Measurements from ENCODE around the gene PPIF.

PPIF gene

DNA sequence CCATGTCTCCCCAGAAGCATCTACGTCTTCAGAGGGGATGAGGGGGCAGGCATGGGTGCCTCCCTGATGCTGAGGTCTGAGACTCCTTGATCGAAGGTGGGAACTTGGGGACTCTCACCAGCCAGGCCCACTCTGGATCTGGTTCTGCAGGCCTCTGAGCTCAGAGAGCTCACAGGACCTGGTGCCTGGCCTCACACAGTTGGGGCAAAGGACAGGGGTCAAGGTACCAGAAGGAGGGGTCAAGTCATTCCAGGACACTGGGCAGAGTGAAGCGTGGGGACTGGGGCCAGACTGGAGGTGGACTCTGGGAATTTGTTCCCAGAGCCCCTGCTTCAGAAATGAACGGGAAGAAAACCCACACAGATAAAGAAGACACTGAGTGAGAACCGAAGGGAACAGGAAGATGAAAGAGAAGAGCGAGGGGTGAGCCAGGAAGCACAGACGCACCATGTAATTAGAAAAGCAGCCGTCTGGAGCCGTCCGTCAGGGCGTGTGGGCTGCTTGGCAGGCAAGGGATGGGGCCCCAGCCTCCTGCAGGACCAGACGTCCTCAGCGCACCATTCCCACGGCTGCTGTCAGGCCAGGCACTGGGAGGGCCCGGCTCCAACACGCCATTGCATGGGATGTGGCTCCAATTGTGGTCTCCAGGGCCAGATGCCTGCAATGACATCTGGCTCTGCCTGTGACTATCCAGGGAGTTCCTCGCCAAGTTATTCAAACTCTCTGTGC is 50.5 kb downstream of the PPIF start:
- H3K4me3 ChIP-seq (ENCODE audit: extremely low read depth, insufficient read depth, low read length, poor library complexity, severe bottlenecking): no peak overlapping the region
- WGBS, 2 experiments (ENCODE audit: insufficient coverage in 2 of 2): 70 to 78% methylated on average over 16 of the region's 17 CpGs
- H3K27ac ChIP-seq (ENCODE audit: low read depth, low read length, severe bottlenecking): peak overlapping the region; percentile 100
- H3K36me3 ChIP-seq (ENCODE audit: control insufficient read depth, insufficient read depth, low read length): peaks cover 29% of the 10 kb centered on the region
- H3K9me3 ChIP-seq (ENCODE audit: control insufficient read depth, low read length): no peaks in the 10 kb centered on the region
- peaks cover 54% of the 10 kb centered on the region for H3K4me1 ChIP-seq (ENCODE audit: control insufficient read depth, insufficient read depth, low read length, poor library complexity, severe bottlenecking)

DNA sequence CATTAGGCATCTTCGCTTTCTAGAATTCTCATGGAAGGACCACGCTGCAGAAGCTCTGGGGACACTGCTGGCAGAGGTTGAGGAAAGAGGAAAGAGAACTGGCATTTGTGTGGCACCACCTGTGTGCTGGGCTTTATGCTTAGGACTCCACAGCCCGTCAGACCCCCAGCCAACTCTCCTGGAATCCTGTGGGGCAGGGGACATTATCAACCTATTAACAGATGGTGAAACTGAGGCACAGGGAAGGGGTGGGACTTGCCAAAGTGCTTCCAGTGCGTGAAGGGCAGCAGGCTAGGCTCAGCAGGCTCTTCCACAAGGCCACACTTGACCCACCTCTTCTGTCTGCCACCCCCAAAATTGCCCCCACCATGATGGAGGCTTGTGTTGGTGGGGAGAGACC is 51.4 kb downstream of the PPIF start:
- Histone ChIP-seq H3K4me1 (ENCODE audit: control insufficient read depth, insufficient read depth, low read length, poor library complexity, severe bottlenecking) (peaks cover 63% of the 10 kb centered on the region), H3K4me3 (ENCODE audit: extremely low read depth, insufficient read depth, low read length, poor library complexity, severe bottlenecking) (no peak overlapping the region), H3K9me3 (ENCODE audit: control insufficient read depth, low read length) (no peaks in the 10 kb centered on the region), H3K36me3 (ENCODE audit: control insufficient read depth, insufficient read depth, low read length) (peaks cover 20% of the 10 kb centered on the region), H3K27ac (ENCODE audit: low read depth, low read length, severe bottlenecking) (peak overlapping the region; percentile 100)
- WGBS, 2 experiments (ENCODE audit: insufficient coverage in 2 of 2): 91 to 96% methylated on average over 2 to 3 of the region's 4 CpGs

DNA sequence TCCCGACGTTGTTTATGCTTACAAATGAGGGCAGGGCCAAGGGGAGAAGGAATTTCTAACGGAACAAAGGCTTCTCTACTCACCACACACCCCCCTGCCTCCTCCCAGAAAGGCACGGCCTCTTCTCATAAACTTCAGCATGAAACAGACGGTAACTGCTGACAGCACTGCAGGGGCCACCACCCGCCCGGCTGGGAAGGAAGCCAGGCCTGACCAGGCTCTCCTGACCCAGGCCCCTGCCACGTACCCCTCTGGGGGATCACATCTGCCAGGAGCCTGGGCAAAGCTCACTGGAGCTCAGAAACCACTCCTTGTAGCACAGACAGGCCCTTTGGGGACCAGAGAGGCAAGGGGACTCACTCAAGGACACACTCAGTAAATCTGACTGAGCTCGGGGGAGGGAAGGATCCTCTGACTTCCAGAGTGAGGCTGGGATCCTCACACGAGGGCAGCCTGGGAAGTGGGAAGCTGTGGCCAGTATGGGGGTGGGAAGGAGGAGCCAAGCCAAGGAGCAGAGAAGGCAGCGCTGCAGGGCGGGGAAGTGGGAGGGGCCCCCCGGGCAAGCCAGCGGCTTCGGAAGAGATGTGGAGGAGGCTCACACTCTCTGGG is 52.1 kb downstream of the PPIF start:
- Histone ChIP-seq H3K4me1 (ENCODE audit: control insufficient read depth, insufficient read depth, low read length, poor library complexity, severe bottlenecking) (peaks cover 70% of the 10 kb centered on the region), H3K27ac (ENCODE audit: low read depth, low read length, severe bottlenecking) (peak overlapping the region; percentile 100), H3K4me3 (ENCODE audit: extremely low read depth, insufficient read depth, low read length, poor library complexity, severe bottlenecking) (no peak overlapping the region), H3K36me3 (ENCODE audit: control insufficient read depth, insufficient read depth, low read length) (peaks cover 13% of the 10 kb centered on the region), H3K9me3 (ENCODE audit: control insufficient read depth, low read length) (no peaks in the 10 kb centered on the region)
- 4 to 15% methylated on average over 11 of the region's 15 CpGs for WGBS, 2 experiments (ENCODE audit: insufficient coverage in 2 of 2)

DNA sequence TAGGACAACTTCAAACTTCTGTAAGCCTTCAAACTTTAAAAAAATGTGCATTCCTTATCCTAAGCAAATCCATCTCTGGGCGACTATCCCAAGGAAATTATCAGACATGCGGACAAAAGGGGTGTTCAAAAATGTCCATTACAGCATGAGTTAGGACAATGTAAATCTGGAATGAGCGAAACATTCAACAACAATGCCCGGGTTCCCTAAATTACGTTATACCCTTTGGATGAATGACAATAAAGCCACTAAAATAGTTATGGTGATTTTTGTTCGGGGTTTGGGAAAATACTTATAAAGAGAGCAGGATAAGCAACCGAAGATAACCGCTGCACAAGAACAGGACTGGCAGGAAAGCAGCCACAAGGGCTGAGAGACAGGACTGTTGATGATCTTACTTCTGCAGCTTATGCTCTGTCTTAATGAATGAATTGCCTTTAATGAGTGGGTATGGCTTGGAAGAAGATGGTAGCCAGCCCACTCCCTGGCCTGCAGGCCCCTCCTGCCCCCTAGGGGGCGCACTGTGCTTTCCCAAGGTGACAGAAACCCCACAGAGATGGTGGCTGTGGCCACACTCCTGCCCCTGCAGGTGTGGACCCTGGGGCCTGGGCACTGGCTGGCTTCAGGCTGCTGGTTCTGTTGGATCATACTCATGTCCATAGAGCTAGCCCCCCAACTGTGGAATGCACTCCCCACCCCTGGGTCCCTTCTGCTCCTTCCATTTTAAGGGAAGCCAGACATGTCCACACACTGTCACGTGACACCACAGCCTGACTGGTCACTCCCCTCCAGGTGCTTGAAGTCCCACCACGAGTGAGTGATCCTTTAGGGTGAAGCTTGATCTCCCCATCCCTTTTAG is 53.1 kb downstream of the PPIF start:
- Histone ChIP-seq H3K4me1 (ENCODE audit: control insufficient read depth, insufficient read depth, low read length, poor library complexity, severe bottlenecking) (peaks cover 81% of the 10 kb centered on the region), H3K36me3 (ENCODE audit: control insufficient read depth, insufficient read depth, low read length) (peaks cover 11% of the 10 kb centered on the region), H3K4me3 (ENCODE audit: extremely low read depth, insufficient read depth, low read length, poor library complexity, severe bottlenecking) (no peak overlapping the region), H3K9me3 (ENCODE audit: control insufficient read depth, low read length) (no peaks in the 10 kb centered on the region), H3K27ac (ENCODE audit: low read depth, low read length, severe bottlenecking) (peak overlapping the region; percentile 100)
- 79 to 80% methylated on average over 8 to 9 of the region's 11 CpGs for WGBS, 2 experiments (ENCODE audit: insufficient coverage in 2 of 2)

DNA sequence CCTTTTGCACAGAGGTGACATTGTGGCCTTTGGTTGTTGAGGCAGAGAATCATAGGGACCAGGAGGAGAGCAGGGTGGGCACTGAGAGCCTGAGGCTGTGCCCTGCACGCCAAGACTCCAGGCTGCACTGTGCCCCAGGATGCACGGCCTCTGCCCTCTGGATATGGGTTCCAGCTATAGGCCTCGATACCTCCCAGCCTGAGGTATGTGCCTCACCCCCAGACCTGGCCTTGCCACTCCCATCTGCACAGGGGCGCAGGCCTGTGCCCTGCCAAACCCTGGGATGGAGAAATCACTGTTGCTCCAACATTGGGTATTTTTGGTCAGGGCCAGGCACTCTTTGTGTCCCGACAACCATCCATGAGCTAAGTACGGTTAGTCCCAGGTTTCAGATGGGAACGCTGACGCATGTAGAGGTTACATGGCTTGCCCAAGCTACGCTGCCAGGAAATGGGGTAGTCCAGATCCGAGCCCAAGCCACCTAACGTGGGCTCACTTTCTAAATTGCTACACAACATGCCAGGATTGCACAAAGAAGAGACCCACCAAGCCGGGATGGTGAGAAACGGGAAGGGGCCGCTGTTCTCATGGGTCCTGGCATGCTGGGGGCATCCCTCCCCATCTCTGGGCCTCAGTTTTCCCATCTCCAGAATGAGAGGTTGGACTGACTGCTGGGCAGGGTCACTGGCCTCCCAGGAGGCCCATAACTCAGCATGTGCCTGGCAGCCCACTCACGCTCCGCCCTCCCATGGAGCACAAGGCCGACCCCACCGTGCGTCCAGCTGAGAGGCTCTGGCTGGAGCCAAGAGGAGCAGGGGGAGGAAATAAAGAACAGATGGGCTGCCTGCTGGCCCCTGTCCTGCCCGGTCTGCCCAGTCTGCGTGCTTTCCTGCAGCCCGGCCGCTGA is 54.0 kb downstream of the PPIF start:
- no peak overlapping the region for H3K4me3 ChIP-seq (ENCODE audit: extremely low read depth, insufficient read depth, low read length, poor library complexity, severe bottlenecking)
- WGBS, 2 experiments (ENCODE audit: insufficient coverage in 2 of 2): 81 to 83% methylated on average over 20 to 21 of the region's 23 CpGs
- H3K36me3 ChIP-seq (ENCODE audit: control insufficient read depth, insufficient read depth, low read length): peaks cover 13% of the 10 kb centered on the region
- peaks cover 90% of the 10 kb centered on the region for H3K4me1 ChIP-seq (ENCODE audit: control insufficient read depth, insufficient read depth, low read length, poor library complexity, severe bottlenecking)
- H3K9me3 ChIP-seq (ENCODE audit: control insufficient read depth, low read length): no peaks in the 10 kb centered on the region
- peak overlapping the region; percentile 49 for H3K27ac ChIP-seq (ENCODE audit: low read depth, low read length, severe bottlenecking)

DNA sequence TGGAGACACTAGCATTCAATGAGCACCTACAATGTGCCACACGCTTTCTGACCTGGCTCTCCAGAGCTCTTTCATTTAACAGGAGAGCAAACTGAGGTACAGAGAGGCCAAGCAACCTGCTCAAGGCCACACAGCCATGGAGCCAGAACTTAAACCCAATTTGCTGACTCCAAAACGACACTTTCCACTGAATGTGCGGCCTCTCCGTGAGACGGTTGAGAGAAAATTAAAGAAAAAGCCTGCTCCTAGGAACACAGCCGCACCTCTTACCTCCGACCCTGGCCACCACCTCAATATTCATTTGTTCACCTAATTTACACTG is 55.3 kb downstream of the PPIF start:
- Histone ChIP-seq H3K36me3 (ENCODE audit: control insufficient read depth, insufficient read depth, low read length) (peaks cover 9% of the 10 kb centered on the region), H3K9me3 (ENCODE audit: control insufficient read depth, low read length) (no peaks in the 10 kb centered on the region), H3K27ac (ENCODE audit: low read depth, low read length, severe bottlenecking) (peak overlapping the region; percentile 98), H3K4me3 (ENCODE audit: extremely low read depth, insufficient read depth, low read length, poor library complexity, severe bottlenecking) (no peak overlapping the region), H3K4me1 (ENCODE audit: control insufficient read depth, insufficient read depth, low read length, poor library complexity, severe bottlenecking) (peaks cover 95% of the 10 kb centered on the region)
- 96 to 97% methylated on average over 7 of the region's 7 CpGs for WGBS, 2 experiments (ENCODE audit: insufficient coverage in 2 of 2)

DNA sequence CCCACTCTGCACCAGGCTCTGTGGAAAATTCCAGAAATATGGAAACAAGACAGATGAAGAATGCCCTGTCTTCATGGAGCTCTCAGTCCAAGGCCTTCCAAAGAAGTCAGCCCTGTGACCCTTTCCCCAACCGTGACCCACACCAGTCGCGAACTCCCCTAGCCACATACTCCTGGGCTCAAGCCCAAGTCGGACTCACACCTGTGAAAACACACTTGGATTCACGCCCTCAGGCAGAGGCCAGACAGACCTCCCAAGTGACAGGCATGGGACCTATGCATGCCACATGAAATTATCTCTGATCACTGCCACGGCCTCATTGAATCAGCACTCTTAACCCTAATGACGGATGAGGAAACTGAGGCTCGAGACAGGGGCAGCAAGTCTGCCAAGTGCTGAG is 55.7 kb downstream of the PPIF start:
- Histone ChIP-seq H3K36me3 (ENCODE audit: control insufficient read depth, insufficient read depth, low read length) (peaks cover 12% of the 10 kb centered on the region), H3K27ac (ENCODE audit: low read depth, low read length, severe bottlenecking) (peak overlapping the region; percentile 98), H3K4me3 (ENCODE audit: extremely low read depth, insufficient read depth, low read length, poor library complexity, severe bottlenecking) (peak overlapping the region; percentile 2), H3K9me3 (ENCODE audit: control insufficient read depth, low read length) (no peaks in the 10 kb centered on the region), H3K4me1 (ENCODE audit: control insufficient read depth, insufficient read depth, low read length, poor library complexity, severe bottlenecking) (peaks cover 92% of the 10 kb centered on the region)
- 64 to 78% methylated on average over 5 to 8 of the region's 8 CpGs for WGBS, 2 experiments (ENCODE audit: insufficient coverage in 2 of 2)

DNA sequence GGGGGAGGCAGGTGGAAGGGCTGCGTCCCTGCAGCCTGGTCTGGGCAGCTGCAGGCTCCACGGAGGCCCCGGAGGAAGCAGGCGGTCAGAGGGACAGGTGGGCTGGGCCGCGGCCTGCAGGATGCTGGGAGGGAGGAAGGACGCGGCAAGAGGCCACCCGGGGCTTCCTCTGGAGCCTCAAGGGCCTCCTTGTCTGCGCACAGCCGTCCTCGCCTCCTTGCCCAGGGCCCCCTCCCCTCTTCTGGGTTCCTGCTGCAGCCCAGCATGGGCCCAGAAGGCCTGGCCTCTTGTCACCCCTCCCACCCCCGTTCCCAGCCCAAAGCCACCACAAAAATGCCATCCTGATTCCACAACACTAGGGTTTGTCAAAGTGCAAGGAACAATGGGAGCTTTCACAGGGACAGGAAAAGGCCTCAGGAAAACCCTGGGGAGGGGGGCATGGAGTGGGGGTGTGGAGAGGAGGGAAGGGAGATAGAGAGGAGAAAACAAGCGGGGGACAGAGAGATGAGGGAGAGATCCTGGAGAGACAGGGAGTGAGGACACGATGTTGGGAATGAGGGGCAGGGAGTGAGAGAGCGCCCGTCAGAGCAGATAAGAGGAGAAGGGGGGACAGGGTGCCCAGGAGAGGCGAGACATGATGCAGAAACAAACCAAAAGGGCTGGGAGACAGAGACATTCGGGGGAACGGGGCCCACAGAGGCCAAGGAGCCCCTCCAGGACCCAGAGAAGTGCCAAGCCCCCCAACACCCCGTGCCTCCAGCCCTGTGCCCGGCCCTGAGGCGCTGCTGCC is 56.4 kb downstream of the PPIF start:
- Histone ChIP-seq H3K4me1 (ENCODE audit: control insufficient read depth, insufficient read depth, low read length, poor library complexity, severe bottlenecking) (peaks cover 85% of the 10 kb centered on the region), H3K27ac (ENCODE audit: low read depth, low read length, severe bottlenecking) (peak overlapping the region; percentile 98), H3K4me3 (ENCODE audit: extremely low read depth, insufficient read depth, low read length, poor library complexity, severe bottlenecking) (peak overlapping the region; percentile 14), H3K9me3 (ENCODE audit: control insufficient read depth, low read length) (no peaks in the 10 kb centered on the region), H3K36me3 (ENCODE audit: control insufficient read depth, insufficient read depth, low read length) (peaks cover 12% of the 10 kb centered on the region)
- WGBS, 2 experiments (ENCODE audit: insufficient coverage in 2 of 2): 11% methylated on average over 15 to 22 of the region's 23 CpGs

DNA sequence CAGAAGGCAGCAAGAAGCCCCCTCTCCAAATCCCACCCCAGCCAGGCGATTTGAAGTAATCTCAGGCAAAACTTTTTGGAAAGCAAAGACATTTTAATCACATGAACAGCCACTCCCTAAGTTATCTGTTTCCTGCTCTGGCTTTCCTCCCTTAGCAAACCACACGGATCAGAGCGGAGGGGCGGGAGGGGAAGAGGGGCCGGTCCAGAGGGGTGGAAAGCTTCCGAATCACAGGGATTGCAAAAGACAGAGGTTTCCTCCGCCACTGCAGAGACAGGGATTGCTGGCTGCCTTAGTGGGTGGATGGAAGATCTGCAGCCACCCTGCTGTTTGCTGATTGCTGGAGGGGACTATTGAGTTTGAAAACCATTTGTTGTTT is 57.0 kb downstream of the PPIF start:
- 0 to 10% methylated on average over 3 to 5 of the region's 7 CpGs for WGBS, 2 experiments (ENCODE audit: insufficient coverage in 2 of 2)
- peaks cover 12% of the 10 kb centered on the region for H3K36me3 ChIP-seq (ENCODE audit: control insufficient read depth, insufficient read depth, low read length)
- H3K4me1 ChIP-seq (ENCODE audit: control insufficient read depth, insufficient read depth, low read length, poor library complexity, severe bottlenecking): peaks cover 79% of the 10 kb centered on the region
- H3K27ac ChIP-seq (ENCODE audit: low read depth, low read length, severe bottlenecking): peak overlapping the region; percentile 98
- H3K4me3 ChIP-seq (ENCODE audit: extremely low read depth, insufficient read depth, low read length, poor library complexity, severe bottlenecking): peak overlapping the region; percentile 14
- no peaks in the 10 kb centered on the region for H3K9me3 ChIP-seq (ENCODE audit: control insufficient read depth, low read length)
